ACHN (cell line): ENCODE results near the gene RBPJ.
"Not testable (repeated sequence)": the region's sequence is repeated elsewhere in the genome, so short reads cannot be mapped to it uniquely, and the experiment has no call there.

Experiments
- DNase-seq: peaks from one replicate; pipeline ENCODE4 v3.0.0-alpha.2; 2015
- in situ Hi-C: cut with HindIII; loops from 2 replicates; pipeline ENCODE4 v1.10.0; 2017; ENCODE audit warnings: low sequenced_read_pairs, low pct_ligation_motif_present, low pct_unique_long_range_greater_than_20kb

The RBPJ gene

DNA sequence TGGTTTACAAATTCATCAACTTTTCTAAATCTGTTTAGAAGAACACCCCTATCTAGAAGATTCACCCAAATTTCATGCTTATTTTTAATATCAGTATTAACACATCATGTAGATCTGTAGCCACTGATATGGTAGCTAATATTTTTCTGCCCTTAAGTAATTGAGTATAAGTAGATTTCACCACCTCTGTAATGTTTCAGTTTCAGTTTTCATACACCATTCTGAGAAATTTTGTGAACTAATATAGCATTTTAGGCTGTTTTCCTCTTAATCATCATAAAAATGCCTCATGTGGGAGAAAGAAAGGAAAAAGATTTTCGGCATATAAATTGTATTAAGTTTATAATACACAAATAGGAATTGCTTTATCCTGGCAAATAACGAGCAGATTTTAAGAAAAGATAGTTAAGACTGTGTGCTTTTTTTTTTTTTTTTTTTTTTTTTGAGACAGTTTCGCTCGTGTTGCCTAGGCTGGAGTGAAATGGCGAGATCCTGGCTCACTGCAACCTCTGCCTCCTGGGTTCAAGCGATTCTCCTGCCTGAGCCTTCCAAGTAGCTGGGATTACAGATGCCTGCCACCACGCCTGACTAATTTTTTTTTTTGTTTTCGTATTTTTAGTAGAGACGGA, 21.4 kb upstream of the RBPJ start:
- DNase-seq = no peak
- in situ Hi-C loops = no loop called here

- no peak for DNase-seq
- in situ Hi-C loops = no loop called here
Observed at GRCh38 chr4:26300314-26301307, 20.2 kb upstream of the RBPJ start.

GRCh38 chr4:26302031-26302899, 18.5 kb upstream of the RBPJ start:
- DNase-seq = no peak
- in situ Hi-C loops = no loop called here

DNA sequence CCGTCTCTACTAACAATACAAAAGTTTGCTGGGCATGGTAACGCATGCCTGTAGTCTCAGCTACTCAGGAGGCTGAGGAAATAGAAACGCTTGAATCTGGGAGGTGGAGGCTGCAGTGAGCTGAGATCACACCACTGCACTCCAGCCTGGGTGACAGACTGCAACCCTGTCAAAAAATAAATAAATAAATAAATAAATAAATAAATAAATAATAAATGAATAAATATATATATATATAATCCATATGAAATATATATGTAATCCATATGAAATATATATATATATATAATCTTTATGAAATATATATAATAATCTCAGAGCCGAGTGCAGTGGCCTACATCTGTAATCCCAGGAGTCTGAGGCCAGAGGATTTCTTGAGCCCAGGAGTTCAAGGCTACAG, 17.8 kb upstream of the RBPJ start:
- no peak for DNase-seq
- in situ Hi-C loops = no loop called here

DNA sequence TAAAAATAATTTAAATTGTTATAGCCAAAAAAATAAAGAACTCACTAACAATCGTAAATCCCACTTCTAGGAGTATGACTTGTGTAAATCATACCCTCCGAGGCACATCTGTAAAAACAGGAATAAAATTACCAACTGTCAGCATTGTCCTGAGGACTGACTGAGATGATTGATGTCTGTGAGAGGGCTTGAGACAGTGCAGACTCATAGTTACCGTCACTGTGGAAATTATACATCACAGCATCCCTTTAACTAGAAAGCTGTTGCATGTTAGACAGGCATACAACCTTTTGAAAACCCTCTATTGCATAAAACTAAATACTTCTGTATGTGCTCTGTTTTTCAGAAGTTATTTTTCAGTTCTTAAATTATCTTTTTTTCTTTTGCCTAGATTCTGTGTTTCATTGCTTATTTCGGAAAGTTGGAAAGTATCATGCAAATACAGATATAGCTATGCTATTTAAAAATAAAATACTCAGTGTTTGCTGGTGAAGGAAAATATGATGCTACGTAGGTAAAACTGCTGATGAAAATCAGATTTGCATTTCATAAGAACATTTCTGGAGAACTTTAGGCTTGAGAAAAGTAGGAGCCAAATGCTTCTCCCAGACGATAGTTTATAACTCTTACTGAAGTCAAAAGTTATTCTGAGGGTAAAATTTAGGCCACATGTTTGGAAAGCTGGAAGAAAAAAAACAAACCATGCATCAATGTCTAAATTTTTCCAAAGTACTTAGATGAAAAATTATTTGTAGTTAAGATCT, 13.6 kb upstream of the RBPJ start:
- in situ Hi-C loops = no loop called here

GRCh38 chr4:26308568-26308967, 12.2 kb upstream of the RBPJ start:
- in situ Hi-C loops = no loop called here
- DNase-seq = no peak

More for the DNA sequence above, 13.6 kb upstream of the RBPJ start:
- DNase-seq = no peak

- in situ Hi-C loops = no loop called here
- no peak for DNase-seq
Observed at GRCh38 chr4:26310264-26310663, 10.6 kb upstream of the RBPJ start.

DNA sequence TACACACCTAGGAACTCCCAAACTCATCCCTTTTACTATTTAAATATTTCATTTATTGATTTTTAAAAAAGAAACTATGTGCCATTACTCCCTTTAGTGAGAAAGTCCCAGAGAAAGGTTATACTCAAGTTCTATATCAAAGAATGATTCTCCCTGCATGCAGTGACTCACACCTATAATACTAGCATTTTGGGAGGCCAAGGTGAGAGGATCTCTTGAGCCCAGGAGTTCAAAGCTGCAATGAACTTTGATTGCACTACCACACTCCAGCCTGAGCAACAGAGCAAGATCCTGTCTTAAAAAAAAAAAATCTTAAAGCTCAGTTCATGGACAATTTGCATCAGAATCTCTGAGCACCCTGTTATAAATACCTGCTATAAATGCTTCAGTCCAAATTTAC, 9.2 kb upstream of the RBPJ start:
- in situ Hi-C loops = no loop called here
- no peak for DNase-seq

DNA sequence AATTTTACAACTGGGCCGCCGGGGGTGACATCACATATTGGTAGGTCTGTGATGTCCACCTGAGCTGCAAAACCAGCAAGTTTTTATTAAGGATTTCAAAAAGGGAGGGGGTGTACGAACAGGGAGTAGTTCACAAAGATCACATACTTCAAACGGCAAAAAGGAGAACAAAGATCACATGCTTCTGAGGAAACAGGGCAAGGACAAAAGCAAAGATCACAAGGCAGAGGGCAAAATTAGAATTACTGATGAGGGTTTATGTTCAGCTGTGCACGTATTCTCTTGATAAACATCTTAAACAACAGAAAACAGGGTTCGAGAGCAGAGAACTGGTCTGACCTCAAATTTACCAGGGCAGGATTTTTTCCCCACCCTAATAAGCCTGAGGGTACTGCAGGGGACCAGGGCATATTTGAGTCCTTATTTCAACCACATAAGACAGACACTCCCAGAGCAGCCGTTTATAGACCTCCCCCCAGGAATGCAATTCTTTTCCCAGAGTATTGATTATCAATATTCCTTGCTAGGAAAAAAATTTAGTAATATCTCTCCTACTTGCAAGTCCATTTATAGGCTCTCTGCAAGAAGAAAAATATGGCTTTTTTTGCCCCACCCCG, 5.4 kb upstream of the RBPJ start:
- DNase-seq, in situ Hi-C loops: not testable (repeated sequence)

DNA sequence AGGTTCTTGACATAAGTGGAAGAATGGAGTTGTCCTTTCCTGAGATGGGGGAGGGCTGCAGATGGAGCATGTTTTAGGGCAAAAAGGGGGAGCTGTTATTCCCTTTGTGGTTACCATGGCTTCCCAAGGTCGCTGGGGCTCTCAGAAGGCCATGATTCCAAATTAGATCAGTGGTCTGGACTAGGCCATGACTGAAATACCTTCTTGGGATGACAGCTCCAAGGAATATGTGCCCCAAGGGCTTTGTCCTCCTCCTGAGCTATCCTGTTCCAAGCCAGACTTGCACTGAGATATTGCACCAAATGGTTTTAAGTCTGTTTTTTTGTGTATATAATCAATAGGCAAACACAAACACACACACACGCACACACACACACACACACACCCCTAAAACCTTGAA, 3.0 kb upstream of the RBPJ start:
- in situ Hi-C loops = no loop called here
- no peak for DNase-seq

GRCh38 chr4:26319467-26319948, 1.3 kb upstream of the RBPJ start:
- peak; percentile 99 for DNase-seq
- in situ Hi-C loops = no loop called here

DNA sequence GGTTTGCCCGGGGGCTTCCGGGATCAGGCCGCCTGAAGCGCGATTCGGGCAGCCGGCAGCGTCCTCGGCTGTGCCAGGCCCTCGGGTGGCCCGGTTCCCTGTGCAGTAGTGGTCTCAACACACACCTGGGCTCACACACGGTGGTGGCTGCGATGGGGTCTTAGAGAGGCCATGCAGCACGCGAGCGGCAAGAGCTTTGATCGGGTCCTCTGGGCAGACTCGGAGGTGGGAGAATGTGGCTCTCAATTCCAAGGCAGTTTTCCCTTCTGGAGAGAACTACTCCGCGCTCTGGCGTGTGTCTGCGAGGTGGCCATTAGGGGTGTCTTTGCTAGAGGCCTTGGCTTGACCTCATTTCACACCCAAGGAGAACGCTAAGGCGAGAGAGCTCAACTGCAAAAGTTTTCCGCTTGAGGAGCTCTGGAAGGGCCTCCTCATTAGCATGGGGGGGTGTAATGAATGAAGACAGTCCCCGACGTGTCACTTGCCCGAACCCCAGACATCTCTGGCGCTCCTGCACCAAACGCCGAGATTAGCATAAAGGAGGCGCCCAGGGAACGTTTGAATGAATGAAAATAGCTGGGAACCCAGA, 771 bp upstream of the RBPJ start:
- peak; percentile 32 for DNase-seq
- in situ Hi-C loops = no loop called here

DNA sequence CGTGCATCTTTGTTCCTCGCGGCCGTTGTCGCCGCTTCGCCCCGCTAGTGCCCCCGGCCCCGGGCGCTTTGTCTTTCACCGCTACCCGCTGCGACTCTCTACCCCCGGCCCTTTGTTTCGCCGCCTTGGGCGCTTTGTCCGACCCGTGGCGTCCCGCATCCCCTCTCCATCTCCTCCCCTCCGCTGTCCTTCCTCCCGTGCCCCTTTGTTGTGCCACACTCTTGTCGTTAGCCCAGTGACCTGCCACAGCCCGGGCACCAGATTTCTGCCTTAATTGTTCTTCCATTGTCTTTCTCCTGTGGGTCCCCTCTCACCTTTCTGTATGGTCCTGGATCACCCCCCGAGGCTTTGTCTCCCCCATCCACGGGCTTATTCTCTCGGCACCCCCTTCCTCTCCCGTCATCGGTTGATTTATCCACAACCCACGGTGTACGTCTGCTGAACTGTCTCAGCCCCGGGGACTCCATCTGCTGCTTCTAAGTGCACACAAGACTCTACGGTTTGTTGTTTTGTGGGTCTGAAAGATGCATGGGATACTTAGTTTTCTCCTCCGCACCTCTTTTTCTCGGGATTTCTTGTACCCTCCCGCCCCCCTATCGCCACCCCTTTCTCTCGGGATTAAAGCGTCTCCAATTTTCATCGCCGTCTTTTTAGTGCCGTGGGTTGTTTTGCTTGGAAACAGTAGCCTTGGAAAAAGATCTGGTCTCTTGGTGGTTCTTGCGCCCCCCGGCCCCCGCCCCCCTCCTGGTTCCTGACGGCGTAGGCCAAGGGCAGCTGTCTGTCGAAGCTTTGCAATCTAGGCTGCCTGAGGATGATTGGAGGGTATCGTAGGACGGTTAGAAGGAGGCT, 783 bp downstream of the RBPJ start:
- DNase-seq = no peak
- in situ Hi-C loops = no loop called here

DNA sequence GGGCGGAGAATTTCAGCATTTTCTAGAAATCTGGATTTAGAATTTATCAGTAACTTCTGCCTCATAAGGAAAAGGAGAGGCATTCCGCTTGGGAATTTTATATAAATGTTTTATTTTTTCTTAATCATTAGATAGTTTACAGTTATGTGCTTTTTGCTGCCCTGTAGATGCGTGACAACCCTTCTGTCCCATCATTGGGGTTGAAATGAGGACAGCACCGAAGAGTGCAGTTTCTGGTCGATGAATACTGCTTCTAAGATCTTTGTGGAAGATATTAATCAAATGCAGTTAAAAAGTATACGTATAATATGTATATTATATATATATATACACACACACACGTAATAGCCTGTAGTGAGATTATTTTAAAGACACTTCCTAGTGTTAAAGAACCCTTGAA, 1.5 kb downstream of the RBPJ start:
- no peak for DNase-seq
- in situ Hi-C loops = no loop called here

DNA sequence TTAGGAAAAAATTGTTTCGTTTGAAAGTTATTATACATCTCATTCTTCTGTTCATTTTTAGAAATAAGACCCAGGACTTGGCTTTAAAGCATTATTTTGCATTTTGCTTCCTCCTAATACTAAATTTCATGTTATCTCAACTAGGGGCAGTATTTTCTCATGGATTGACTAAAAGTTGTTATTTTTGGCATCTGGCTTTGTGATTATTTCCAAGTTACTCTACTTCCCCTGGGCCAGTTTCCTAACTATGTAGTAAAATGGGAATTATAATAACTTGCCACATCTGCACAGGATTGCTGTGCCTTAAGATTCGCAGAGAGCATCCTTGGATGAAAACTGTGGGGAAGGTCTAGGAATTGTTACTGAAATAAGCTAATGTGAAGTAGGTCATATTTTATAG, 3.0 kb downstream of the RBPJ start:
- in situ Hi-C loops = no loop called here

GRCh38 chr4:26325191-26325590, 4.4 kb downstream of the RBPJ start:
- peak; percentile 38 for DNase-seq
- in situ Hi-C loops = no loop called here

More for the DNA sequence above, 3.0 kb downstream of the RBPJ start:
- DNase-seq = no peak

DNA sequence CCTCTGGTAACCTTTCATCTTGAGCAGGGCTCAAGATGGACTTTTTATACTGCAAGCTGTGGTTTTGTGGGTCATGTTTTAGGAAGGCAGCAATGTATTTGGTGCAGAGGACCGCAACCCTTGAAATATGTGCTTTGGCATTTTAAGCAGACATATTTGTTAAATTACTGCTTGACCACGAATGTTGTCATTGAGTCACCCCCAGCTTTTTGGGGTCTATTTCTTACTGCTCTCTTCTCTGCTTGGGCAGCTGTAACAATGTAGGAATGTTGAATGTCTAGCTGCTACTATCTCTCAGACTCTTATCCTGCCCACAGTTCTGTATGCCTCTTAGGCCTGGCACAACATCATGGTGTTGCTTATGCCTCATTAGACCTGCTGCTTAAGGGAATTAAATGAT, 6.0 kb downstream of the RBPJ start:
- in situ Hi-C loops = no loop called here
- peak; percentile 78 for DNase-seq
